Ovary (tissue), 3 donors: ENCODE data around the gene OTP.

Source experiments
- CTCF ChIP-seq, 3 donors: fragments of 450-650 bp in 2 of 3; fragments of 200-600 bp in 1 of 3; IDR thresholded peaks; one replicate each; pipeline versions ENCODE4 v1.5.1 to v1.8.0; 2016 to 2022; ENCODE audit warnings: antibody characterized with exemption in 3 of 3, mild to moderate bottlenecking in 1 of 3
- POLR2A ChIP-seq: fragments of 450-650 bp; IDR thresholded peaks from one replicate; pipeline ENCODE4 v1.6.1; 2017; ENCODE audit warnings: antibody characterized with exemption, mild to moderate bottlenecking, moderate library complexity
- donor health status: DM: no; HTN: no; CAD: no.

- TF ChIP-seq CTCF (IDR thresholded peaks at IDR 0.05) (no peak), POLR2A (no peak)
Measured at GRCh38 chr5:77628840-77629508, 9.5 kb downstream of the OTP start.
